PC-3 (cell line): ENCODE data around the gene TAF3. TPM values are rescaled to one million over a fixed set of nuclear protein-coding genes. Genes with fewer than 3 reads are reported as not detected.

Source experiments
- ATAC-seq: fragments of 200-7000 bp; cut with Tn5 transposase; 2 replicates; pipeline ENCODE4 v1.9.1; 2020; ENCODE audit warnings: mild to moderate bottlenecking, moderate library complexity
- BruUV-seq: library from RNA; stranded (reverse); fragments of 400-500 nt; replicated peaks from 2 replicates; lab custom pipeline; 2021; lab: Mats Ljungman, UMichigan
- CTCF ChIA-PET: fragments of 300-600 bp; sonication (Branson Sonifier 250); formaldehyde crosslinking; loops from one replicate; lab custom pipeline; 2022; ENCODE audit warnings: antibody characterized with exemption; lab: Charles Lee
- POLR2A ChIA-PET: fragments of 300-600 bp; sonication (Branson Sonifier 250); formaldehyde crosslinking; loops from one replicate; lab custom pipeline; 2022; ENCODE audit warnings: antibody characterized with exemption; ENCODE audit not compliant: unreplicated experiment; lab: Charles Lee
- DNase-seq: peaks from one replicate; pipeline ENCODE4 v3.0.0-alpha.2; 2015
- H2AFZ ChIP-seq: fragments of 300-600 bp; sonication (generic); 2 replicates; pipeline ENCODE4 v1.6.0; 2016; ENCODE audit warnings: antibody characterized with exemption, low read length
- H3F3A ChIP-seq: fragments of 300-600 bp; sonication (generic); one replicate; pipeline ENCODE4 v1.6.0; 2017; ENCODE audit warnings: antibody characterized with exemption, low read length, control low read depth, mild to moderate bottlenecking; ENCODE audit not compliant: unreplicated experiment
- H3K27ac ChIP-seq: fragments of 300-600 bp; sonication (generic); 2 replicates; pipeline ENCODE4 v1.5.1; 2016; ENCODE audit warnings: mild to moderate bottlenecking, low read length
- H3K27me3 ChIP-seq: fragments of 300-600 bp; sonication (generic); 2 replicates; pipeline ENCODE4 v1.6.1; 2016; ENCODE audit warnings: low read length, mixed read lengths
- H3K36me3 ChIP-seq: fragments of 300-600 bp; sonication (generic); 2 replicates; pipeline ENCODE4 v1.6.1; 2016; ENCODE audit warnings: low read depth, mixed run types, low read length, mixed read lengths
- H3K4me1 ChIP-seq: fragments of 300-600 bp; sonication (generic); 2 replicates; pipeline ENCODE4 v1.5.1; 2016; ENCODE audit warnings: low read length; ENCODE audit not compliant: insufficient read depth
- H3K4me2 ChIP-seq: fragments of 300-600 bp; sonication (generic); 2 replicates; pipeline ENCODE4 v1.6.0; 2016; ENCODE audit warnings: low read length
- H3K4me3 ChIP-seq: fragments of 300-600 bp; sonication (generic); 2 replicates; pipeline ENCODE4 v1.5.1; 2016; ENCODE audit warnings: mild to moderate bottlenecking, low read length, mixed read lengths
- H3K79me2 ChIP-seq: fragments of 300-600 bp; sonication (generic); 2 replicates; pipeline ENCODE4 v1.6.1; 2017; ENCODE audit warnings: low read length, mixed read lengths
- H3K9ac ChIP-seq: fragments of 300-600 bp; sonication (generic); 2 replicates; pipeline ENCODE4 v1.6.0; 2016; ENCODE audit warnings: mild to moderate bottlenecking, low read length
- H3K9me2 ChIP-seq: fragments of 300-600 bp; sonication (generic); replicated peaks from 2 replicates; pipeline ENCODE4 v1.6.1; 2016; ENCODE audit warnings: mixed run types, low read length, mixed read lengths
- H3K9me3 ChIP-seq: fragments of 300-600 bp; sonication (generic); 2 replicates; pipeline ENCODE4 v1.6.1; 2016; ENCODE audit warnings: low read length, mixed read lengths
- H4K20me1 ChIP-seq: fragments of 300-600 bp; sonication (generic); 2 replicates; pipeline ENCODE4 v1.6.1; 2016; ENCODE audit warnings: low read length, mixed read lengths
- EZH2 ChIP-seq: fragments of 300-600 bp; sonication (generic); IDR thresholded peaks from one replicate; pipeline ENCODE4 v1.6.1; 2017; ENCODE audit warnings: antibody characterized with exemption, mild to moderate bottlenecking, low read length; ENCODE audit not compliant: unreplicated experiment
- EZH2phosphoT487 ChIP-seq: fragments of 300-600 bp; sonication (generic); IDR thresholded peaks from 2 replicates; pipeline ENCODE4 v1.6.1; 2018; ENCODE audit warnings: mild to moderate bottlenecking, antibody characterized with exemption, low read length, borderline replicate concordance
- intact Hi-C: fragments of 100-400 bp; cut with micrococcal nuclease; formaldehyde crosslinking; loops from 2 replicates; pipeline ENCODE4 v1.9.0; 2023
- total RNA-seq: library from RNA; depleted of rRNA; stranded (reverse); fragments of >200 nt; gene quantifications from 2 replicates; pipeline ENCODE4 v1.2.3, GENCODE V29; 2014
- TF ChIP-seq, protein P1 (sequence below): fragments of 300-600 bp; sonication (generic); conservative IDR thresholded peaks from 2 replicates; pipeline ENCODE4 v1.5.1; 2017; ENCODE audit warnings: antibody characterized with exemption, low read depth, mild to moderate bottlenecking, low read length

Gene TAF3
- total RNA-seq, 1 experiment from 2014 or later = 2.0 TPM

DNA sequence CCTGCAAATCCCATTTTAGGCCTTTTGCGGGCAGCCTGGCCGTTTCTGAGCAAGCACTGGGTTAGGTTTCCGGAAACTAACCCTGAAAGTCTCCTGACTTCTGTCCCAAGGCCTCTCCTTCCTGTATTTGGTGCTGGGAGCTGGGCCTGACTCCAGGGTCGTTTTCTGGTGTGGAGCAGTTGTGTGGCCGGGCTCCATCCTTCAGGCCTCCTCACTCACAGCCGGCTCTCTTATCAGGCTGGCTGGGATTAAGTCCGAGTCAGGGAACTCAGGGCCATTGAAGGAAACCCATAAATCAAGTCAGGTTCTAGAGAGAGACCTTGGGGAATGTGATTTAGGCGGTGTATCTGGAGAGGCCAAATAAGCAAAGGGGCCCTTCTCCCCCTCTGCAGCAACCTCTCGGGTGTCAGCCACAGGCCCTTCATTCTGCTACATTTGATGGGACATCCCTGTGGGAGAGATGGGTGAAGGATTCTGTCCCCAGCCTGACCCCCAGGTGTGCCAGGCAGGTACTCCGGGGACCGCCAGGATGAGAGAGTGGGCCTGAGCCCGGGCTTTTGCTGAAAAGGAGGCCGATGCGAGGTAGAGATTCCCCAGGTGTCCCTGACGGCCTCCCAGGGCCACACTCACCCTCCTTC is 239.4 kb downstream of the TAF3 start:
- Histone ChIP-seq H3K9me2 (no peaks in the 10 kb centered on the region), H3K9me3 (no peaks in the 10 kb centered on the region), H3K9ac (no peak overlapping the region), H3K79me2 (peaks cover 36% of the 10 kb centered on the region), H2AFZ (no peak overlapping the region), H4K20me1 (no peaks in the 10 kb centered on the region), H3K4me2 (peak overlapping the region; percentile 48; the same call in 1 of the 2 replicates), H3K4me3 (no peak overlapping the region), H3K36me3 (no peaks in the 10 kb centered on the region), H3F3A (no peaks in the 10 kb centered on the region), H3K27ac (no peak overlapping the region), H3K27me3 (no peaks in the 10 kb centered on the region), H3K4me1 (peaks cover 13% of the 10 kb centered on the region)
- ChIA-PET POLR2A (no interaction called here), CTCF (no interaction called here)
- TF ChIP-seq, protein P1, sequence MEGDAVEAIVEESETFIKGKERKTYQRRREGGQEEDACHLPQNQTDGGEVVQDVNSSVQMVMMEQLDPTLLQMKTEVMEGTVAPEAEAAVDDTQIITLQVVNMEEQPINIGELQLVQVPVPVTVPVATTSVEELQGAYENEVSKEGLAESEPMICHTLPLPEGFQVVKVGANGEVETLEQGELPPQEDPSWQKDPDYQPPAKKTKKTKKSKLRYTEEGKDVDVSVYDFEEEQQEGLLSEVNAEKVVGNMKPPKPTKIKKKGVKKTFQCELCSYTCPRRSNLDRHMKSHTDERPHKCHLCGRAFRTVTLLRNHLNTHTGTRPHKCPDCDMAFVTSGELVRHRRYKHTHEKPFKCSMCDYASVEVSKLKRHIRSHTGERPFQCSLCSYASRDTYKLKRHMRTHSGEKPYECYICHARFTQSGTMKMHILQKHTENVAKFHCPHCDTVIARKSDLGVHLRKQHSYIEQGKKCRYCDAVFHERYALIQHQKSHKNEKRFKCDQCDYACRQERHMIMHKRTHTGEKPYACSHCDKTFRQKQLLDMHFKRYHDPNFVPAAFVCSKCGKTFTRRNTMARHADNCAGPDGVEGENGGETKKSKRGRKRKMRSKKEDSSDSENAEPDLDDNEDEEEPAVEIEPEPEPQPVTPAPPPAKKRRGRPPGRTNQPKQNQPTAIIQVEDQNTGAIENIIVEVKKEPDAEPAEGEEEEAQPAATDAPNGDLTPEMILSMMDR = no peak
- TF ChIP-seq EZH2 (no peak), EZH2phosphoT487 (no peak)
- DNase-seq (no peak), ATAC-seq (no peak)
- intact Hi-C loops = loop anchor here (10.0 kb wide), 2 partner anchors 257 to 307 kb away; no protein-coding TSS in a partner anchor
- no TSS peak for BruUV-seq

DNA sequence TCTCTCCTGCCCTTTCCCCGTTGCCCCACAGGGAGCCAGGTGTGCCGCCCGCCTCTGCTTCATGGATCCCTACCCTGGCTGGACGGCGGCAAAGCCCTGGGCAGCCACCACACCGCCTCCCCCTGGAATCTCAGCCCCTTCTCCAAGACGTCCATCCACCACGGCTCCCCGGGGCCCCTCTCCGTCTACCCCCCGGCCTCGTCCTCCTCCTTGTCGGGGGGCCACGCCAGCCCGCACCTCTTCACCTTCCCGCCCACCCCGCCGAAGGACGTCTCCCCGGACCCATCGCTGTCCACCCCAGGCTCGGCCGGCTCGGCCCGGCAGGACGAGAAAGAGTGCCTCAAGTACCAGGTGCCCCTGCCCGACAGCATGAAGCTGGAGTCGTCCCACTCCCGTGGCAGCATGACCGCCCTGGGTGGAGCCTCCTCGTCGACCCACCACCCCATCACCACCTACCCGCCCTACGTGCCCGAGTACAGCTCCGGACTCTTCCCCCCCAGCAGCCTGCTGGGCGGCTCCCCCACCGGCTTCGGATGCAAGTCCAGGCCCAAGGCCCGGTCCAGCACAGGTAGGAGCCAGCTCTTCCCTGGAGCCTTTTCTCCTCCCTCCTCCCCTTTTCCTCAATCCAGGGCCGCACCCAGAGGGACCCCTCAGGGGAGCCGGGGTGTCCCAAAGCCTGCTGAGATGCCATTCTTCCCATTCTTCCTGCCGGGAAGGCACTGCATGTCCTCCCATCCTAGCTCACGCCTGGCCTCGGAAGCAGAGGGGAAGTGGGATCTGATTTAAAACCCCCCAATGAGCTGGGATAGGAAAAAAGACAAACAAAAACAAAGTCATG is 240.2 kb downstream of the TAF3 start:
- H3K79me2 ChIP-seq = peaks cover 36% of the 10 kb centered on the region
- H2AFZ ChIP-seq = no peak overlapping the region
- DNase-seq = no peak
- no peaks in the 10 kb centered on the region for H3K9me2 ChIP-seq
- H3K4me1 ChIP-seq = peaks cover 13% of the 10 kb centered on the region
- no peaks in the 10 kb centered on the region for H3K27me3 ChIP-seq
- TF ChIP-seq EZH2 = no peak
- TF ChIP-seq, protein P1 = no peak
- no peak for TF ChIP-seq EZH2phosphoT487
- no peaks in the 10 kb centered on the region for H3F3A ChIP-seq
- ChIA-PET CTCF (no interaction called here), POLR2A (no interaction called here)
- no peak for ATAC-seq
- H3K9me3 ChIP-seq = no peaks in the 10 kb centered on the region
- H3K4me2 ChIP-seq = no peak overlapping the region
- intact Hi-C loops = loop anchor here (10.0 kb wide), 2 partner anchors 256 to 306 kb away; no protein-coding TSS in a partner anchor
- H3K27ac ChIP-seq = no peak overlapping the region
- no peaks in the 10 kb centered on the region for H3K36me3 ChIP-seq
- no peak overlapping the region for H3K4me3 ChIP-seq
- no peaks in the 10 kb centered on the region for H4K20me1 ChIP-seq
- no TSS peak for BruUV-seq
- H3K9ac ChIP-seq = no peak overlapping the region
